Osteoblast (primary cell): ENCODE measurements around the gene ANTXR2. TPM values are rescaled to one million over a fixed set of nuclear protein-coding genes. Genes with fewer than 3 reads are reported as not detected.

Experiments used
- DNase-seq: peaks from one replicate; pipeline ENCODE4 v3.0.0; 2011; ENCODE audit warnings: low spot score, mixed read lengths; ENCODE audit not compliant: insufficient read length; ENCODE audit errors: missing footprints
- H2AFZ ChIP-seq: 2 replicates; pipeline ENCODE4 v1.6.0; 2011; ENCODE audit warnings: mild to moderate bottlenecking, low read length
- H3K27ac ChIP-seq: 2 replicates; pipeline ENCODE4 v1.5.1; 2011; ENCODE audit warnings: mild to moderate bottlenecking, low read depth, low read length, moderate library complexity
- H3K27me3 ChIP-seq: 2 replicates; pipeline ENCODE4 v1.6.0; 2012; ENCODE audit warnings: mild to moderate bottlenecking, control low read depth, inconsistent platforms, low read length, moderate library complexity; ENCODE audit not compliant: insufficient read depth
- H3K36me3 ChIP-seq: 2 replicates; pipeline ENCODE4 v1.5.1; 2011; ENCODE audit warnings: mild to moderate bottlenecking, low read length, control low read depth, moderate library complexity; ENCODE audit not compliant: insufficient read depth
- H3K4me1 ChIP-seq: 2 replicates; pipeline ENCODE4 v1.5.1; 2011; ENCODE audit warnings: mild to moderate bottlenecking, low read length, control low read depth, moderate library complexity; ENCODE audit not compliant: insufficient read depth
- H3K4me2 ChIP-seq: 2 replicates; pipeline ENCODE4 v1.6.0; 2011; ENCODE audit warnings: mild to moderate bottlenecking, low read length; ENCODE audit not compliant: insufficient read depth
- H3K4me3 ChIP-seq: fragments of 200-600 bp; sonication (generic); 3 replicates; pipeline ENCODE4 v1.5.1; 2012; ENCODE audit warnings: mild to moderate bottlenecking, low read length, inconsistent platforms; ENCODE audit not compliant: insufficient read depth
- H3K79me2 ChIP-seq: 2 replicates; pipeline ENCODE4 v1.6.0; 2012; ENCODE audit warnings: mild to moderate bottlenecking, low read length, control low read depth, inconsistent platforms; ENCODE audit not compliant: insufficient read depth
- H3K9me3 ChIP-seq: 2 replicates; pipeline ENCODE4 v1.5.1; 2011; ENCODE audit warnings: low read depth, low read length, control low read depth
- H4K20me1 ChIP-seq: 2 replicates; pipeline ENCODE4 v1.6.0; 2012; ENCODE audit warnings: mild to moderate bottlenecking, low read length, control low read depth; ENCODE audit not compliant: insufficient read depth
- total RNA-seq: library from RNA; depleted of rRNA; stranded (reverse); fragments of >200 nt; gene quantifications from 2 replicates; pipeline ENCODE4 v1.2.3, GENCODE V29; 2012
- TF ChIP-seq, protein P1 (sequence below): IDR thresholded peaks from 2 replicates; pipeline ENCODE4 v1.5.1; 2011; ENCODE audit warnings: mild to moderate bottlenecking, low read depth, low read length, moderate library complexity; ENCODE audit errors: extremely low read depth

The ANTXR2 gene
- total RNA-seq, 1 donor = 97.4 TPM

GRCh38 chr4:80107374-80107773, 34.3 kb upstream of the ANTXR2 start:
- Histone ChIP-seq H3K36me3 (no peaks in the 10 kb centered on the region), H3K27ac (no peak overlapping the region), H3K4me3 (no peak overlapping the region), H3K27me3 (no peaks in the 10 kb centered on the region), H3K9me3 (no peaks in the 10 kb centered on the region), H4K20me1 (no peaks in the 10 kb centered on the region), H3K4me2 (no peak overlapping the region), H2AFZ (no peak overlapping the region), H3K4me1 (no peaks in the 10 kb centered on the region), H3K79me2 (no peaks in the 10 kb centered on the region)
- DNase-seq = no peak
- TF ChIP-seq, protein P1, sequence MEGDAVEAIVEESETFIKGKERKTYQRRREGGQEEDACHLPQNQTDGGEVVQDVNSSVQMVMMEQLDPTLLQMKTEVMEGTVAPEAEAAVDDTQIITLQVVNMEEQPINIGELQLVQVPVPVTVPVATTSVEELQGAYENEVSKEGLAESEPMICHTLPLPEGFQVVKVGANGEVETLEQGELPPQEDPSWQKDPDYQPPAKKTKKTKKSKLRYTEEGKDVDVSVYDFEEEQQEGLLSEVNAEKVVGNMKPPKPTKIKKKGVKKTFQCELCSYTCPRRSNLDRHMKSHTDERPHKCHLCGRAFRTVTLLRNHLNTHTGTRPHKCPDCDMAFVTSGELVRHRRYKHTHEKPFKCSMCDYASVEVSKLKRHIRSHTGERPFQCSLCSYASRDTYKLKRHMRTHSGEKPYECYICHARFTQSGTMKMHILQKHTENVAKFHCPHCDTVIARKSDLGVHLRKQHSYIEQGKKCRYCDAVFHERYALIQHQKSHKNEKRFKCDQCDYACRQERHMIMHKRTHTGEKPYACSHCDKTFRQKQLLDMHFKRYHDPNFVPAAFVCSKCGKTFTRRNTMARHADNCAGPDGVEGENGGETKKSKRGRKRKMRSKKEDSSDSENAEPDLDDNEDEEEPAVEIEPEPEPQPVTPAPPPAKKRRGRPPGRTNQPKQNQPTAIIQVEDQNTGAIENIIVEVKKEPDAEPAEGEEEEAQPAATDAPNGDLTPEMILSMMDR = no peak

DNA sequence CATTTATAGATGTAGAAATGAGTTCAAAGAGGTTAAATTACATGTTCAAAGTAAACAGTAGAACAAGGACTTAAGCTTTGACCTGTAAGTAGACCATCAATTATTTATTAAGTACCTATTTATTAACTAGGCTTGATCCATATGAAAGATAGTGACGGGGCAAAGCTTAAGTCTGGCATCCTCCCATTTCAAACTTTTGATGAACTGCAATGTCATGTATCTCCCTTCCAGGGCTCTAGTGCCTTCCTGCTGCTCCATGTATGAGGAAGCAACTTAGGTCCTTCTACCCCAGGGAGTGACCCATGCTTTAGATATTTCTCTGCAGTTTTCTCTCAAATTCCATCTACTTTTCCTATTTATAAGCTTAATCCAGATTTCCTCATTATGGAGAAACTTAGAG, 31.9 kb upstream of the ANTXR2 start:
- Histone ChIP-seq H4K20me1 (no peaks in the 10 kb centered on the region), H2AFZ (no peak overlapping the region), H3K79me2 (no peaks in the 10 kb centered on the region), H3K9me3 (no peaks in the 10 kb centered on the region), H3K4me2 (no peak overlapping the region), H3K27ac (no peak overlapping the region), H3K4me1 (peaks cover 8% of the 10 kb centered on the region), H3K4me3 (no peak overlapping the region), H3K36me3 (no peaks in the 10 kb centered on the region), H3K27me3 (no peaks in the 10 kb centered on the region)
- TF ChIP-seq, protein P1 = no peak
- DNase-seq = peak; percentile 34

GRCh38 chr4:80103629-80104028, 30.6 kb upstream of the ANTXR2 start:
- DNase-seq = no peak
- Histone ChIP-seq H4K20me1 (no peaks in the 10 kb centered on the region), H3K4me2 (no peak overlapping the region), H3K27me3 (no peaks in the 10 kb centered on the region), H3K27ac (no peak overlapping the region), H3K4me1 (peaks cover 8% of the 10 kb centered on the region), H2AFZ (no peak overlapping the region), H3K4me3 (no peak overlapping the region), H3K79me2 (no peaks in the 10 kb centered on the region), H3K9me3 (no peaks in the 10 kb centered on the region), H3K36me3 (no peaks in the 10 kb centered on the region)
- TF ChIP-seq, protein P1 = no peak

DNA sequence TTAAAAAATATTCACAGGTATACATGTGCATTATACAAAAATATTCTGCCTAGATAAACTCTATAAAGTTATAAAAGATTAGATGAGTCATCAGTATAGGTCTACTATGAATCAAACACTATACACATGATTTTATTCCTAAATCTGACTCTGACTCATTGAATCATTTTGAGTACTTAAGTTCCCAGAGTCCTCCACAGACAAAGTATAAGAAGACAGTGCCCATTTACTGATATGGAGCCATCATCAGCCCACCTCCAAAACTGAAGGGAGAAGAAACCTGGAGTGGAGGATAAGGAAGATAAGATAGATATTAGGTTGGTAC, 28.7 kb upstream of the ANTXR2 start:
- Histone ChIP-seq H3K79me2 (no peaks in the 10 kb centered on the region), H2AFZ (no peak overlapping the region), H4K20me1 (no peaks in the 10 kb centered on the region), H3K36me3 (no peaks in the 10 kb centered on the region), H3K4me3 (no peak overlapping the region), H3K4me2 (no peak overlapping the region), H3K27ac (no peak overlapping the region), H3K4me1 (peaks cover 14% of the 10 kb centered on the region), H3K27me3 (no peaks in the 10 kb centered on the region), H3K9me3 (no peaks in the 10 kb centered on the region)
- DNase-seq = peak; percentile 52
- TF ChIP-seq, protein P1 = no peak
